IMR-90 (cell line): ENCODE measurements around the gene ITIH4. TPM values are rescaled to one million over a fixed set of nuclear protein-coding genes. Genes with fewer than 3 reads are reported as not detected.
A peak's percentile ranks its signal among the peaks of the same experiment; 100 is the strongest.

Experiments used
- ATAC-seq: fragments of 200-7000 bp; cut with Tn5 transposase; 2 replicates; pipeline ENCODE4 v1.9.1; 2020; ENCODE audit warnings: low read depth, mild to moderate bottlenecking, moderate library complexity
- BruUV-seq: library from RNA; stranded (reverse); fragments of 400-500 nt; replicated peaks from 2 replicates; lab custom pipeline; 2021; lab: Mats Ljungman, UMichigan
- CTCF ChIA-PET: fragments of 300-600 bp; formaldehyde crosslinking; extraction: SDS; loops from one replicate; lab custom pipeline; 2021; ENCODE audit warnings: antibody characterized with exemption; lab: Yijun Ruan, JAX
- POLR2A ChIA-PET: fragments of 300-600 bp; sonication (Branson Sonifier 250); formaldehyde crosslinking; loops from one replicate; lab custom pipeline; 2022; ENCODE audit warnings: antibody characterized with exemption; ENCODE audit not compliant: unreplicated experiment; lab: Charles Lee
- DNase-seq: peaks from one replicate; pipeline ENCODE4 v3.0.0; 2013
- H2AFZ ChIP-seq: replicated peaks from 2 replicates; pipeline ENCODE3; 2013; ENCODE audit warnings: low read length, mild to moderate bottlenecking; ENCODE audit not compliant: poor library complexity
- H2AK5ac ChIP-seq: 2 replicates; pipeline ENCODE4 v1.6.1; 2013; ENCODE audit warnings: low read depth, low read length, inconsistent platforms
- H2AK9ac ChIP-seq: replicated peaks from 2 replicates; pipeline ENCODE3; 2013; ENCODE audit warnings: mild to moderate bottlenecking, low read depth, low read length, moderate library complexity; ENCODE audit not compliant: poor library complexity
- H2BK120ac ChIP-seq: 2 replicates; pipeline ENCODE4 v1.6.1; 2013; ENCODE audit warnings: low read depth, low read length, inconsistent platforms
- H2BK15ac ChIP-seq: 3 replicates; pipeline ENCODE4 v1.6.1; 2013; ENCODE audit warnings: low read depth, low read length, inconsistent platforms
- H2BK20ac ChIP-seq: 2 replicates; pipeline ENCODE4 v1.6.1; 2013; ENCODE audit warnings: low read depth, mild to moderate bottlenecking, inconsistent platforms, low read length, moderate library complexity
- H2BK5ac ChIP-seq: 2 replicates; pipeline ENCODE4 v1.6.1; 2013; ENCODE audit warnings: mild to moderate bottlenecking, low read depth, low read length, inconsistent platforms; ENCODE audit not compliant: poor library complexity, severe bottlenecking
- H3K14ac ChIP-seq: replicated peaks from 2 replicates; pipeline ENCODE4 v1.6.1; 2013; ENCODE audit warnings: low read depth, low read length, inconsistent platforms
- H3K18ac ChIP-seq: 2 replicates; pipeline ENCODE4 v1.6.1; 2013; ENCODE audit warnings: low read depth, low read length, control low read depth
- H3K23ac ChIP-seq: 2 replicates; pipeline ENCODE4 v1.6.1; 2013; ENCODE audit warnings: low read depth, low read length, inconsistent platforms
- H3K27ac ChIP-seq: 2 replicates; pipeline ENCODE4 v1.5.1; 2013; ENCODE audit warnings: mild to moderate bottlenecking, control low read depth, low read length; ENCODE audit not compliant: insufficient read depth
- H3K27me3 ChIP-seq: 2 replicates; pipeline ENCODE4 v1.6.1; 2013; ENCODE audit warnings: low read length; ENCODE audit not compliant: control insufficient read depth, insufficient read depth
- H3K36me3 ChIP-seq: 2 replicates; pipeline ENCODE4 v1.6.1; 2013; ENCODE audit warnings: low read length, mixed read lengths; ENCODE audit not compliant: control insufficient read depth, insufficient read depth
- H3K4ac ChIP-seq: 2 replicates; pipeline ENCODE4 v1.6.1; 2013; ENCODE audit warnings: low read depth, low read length, inconsistent platforms
- H3K4me1 ChIP-seq: 2 replicates; pipeline ENCODE4 v1.6.1; 2013; ENCODE audit warnings: low read length, mixed read lengths; ENCODE audit not compliant: control insufficient read depth, insufficient read depth
- H3K4me2 ChIP-seq: 2 replicates; pipeline ENCODE4 v1.6.1; 2013; ENCODE audit warnings: low read depth, mild to moderate bottlenecking, control low read depth, low read length, moderate library complexity
- H3K4me3 ChIP-seq: 2 replicates; pipeline ENCODE4 v1.5.1; 2013; ENCODE audit warnings: low read depth, mild to moderate bottlenecking, control low read depth, low read length, moderate library complexity; ENCODE audit not compliant: insufficient read depth
- H3K56ac ChIP-seq: 2 replicates; pipeline ENCODE4 v1.6.1; 2013; ENCODE audit warnings: low read length, inconsistent platforms; ENCODE audit not compliant: insufficient read depth; ENCODE audit errors: extremely low read depth
- H3K79me1 ChIP-seq, 2 experiments: 2 replicates each; pipeline ENCODE4 v1.6.1; 2013; ENCODE audit warnings: low read length in 2 of 2, inconsistent platforms in 1 of 2, low read depth in 1 of 2
- H3K9ac ChIP-seq: 2 replicates; pipeline ENCODE4 v1.6.1; 2013; ENCODE audit warnings: low read depth, low read length, control low read depth
- H3K9me1 ChIP-seq: 2 replicates; pipeline ENCODE4 v1.6.1; 2013; ENCODE audit warnings: low read length, inconsistent platforms; ENCODE audit not compliant: insufficient read depth
- H3K9me3 ChIP-seq: 2 replicates; pipeline ENCODE4 v1.6.1; 2013; ENCODE audit warnings: low read length; ENCODE audit not compliant: control insufficient read depth, insufficient read depth
- H4K20me1 ChIP-seq: 2 replicates; pipeline ENCODE4 v1.6.1; 2013; ENCODE audit warnings: low read length, inconsistent platforms; ENCODE audit not compliant: insufficient read depth
- H4K5ac ChIP-seq: 2 replicates; pipeline ENCODE4 v1.6.1; 2013; ENCODE audit warnings: mild to moderate bottlenecking, low read depth, low read length, control low read depth
- H4K8ac ChIP-seq, 2 experiments: 2 replicates each; pipeline ENCODE4 v1.6.1; 2013; ENCODE audit warnings: low read depth in 2 of 2, low read length in 2 of 2, control low read depth in 1 of 2, inconsistent platforms in 1 of 2
- H4K91ac ChIP-seq: 2 replicates; pipeline ENCODE4 v1.6.1; 2013; ENCODE audit warnings: low read depth, low read length, inconsistent platforms; ENCODE audit not compliant: insufficient read depth
- CEBPB ChIP-seq: IDR thresholded peaks from 2 replicates; pipeline ENCODE4 v1.6.1; 2012; ENCODE audit warnings: low read depth, low read length, improper control_type of control experiment
- MXI1 ChIP-seq: IDR thresholded peaks from 2 replicates; pipeline ENCODE4 v1.6.1; 2012; ENCODE audit warnings: low read depth, mild to moderate bottlenecking, low read length, moderate library complexity, borderline replicate concordance
- POLR2A ChIP-seq: IDR thresholded peaks from 2 replicates; pipeline ENCODE4 v1.6.1; 2012; ENCODE audit warnings: mild to moderate bottlenecking, low read depth, low read length
- WGBS, 2 experiments: methylation state at CpG; one replicate each; pipeline versions ENCODE4 v1.1.5 to v1.1.7; 2013; ENCODE audit warnings: missing lambda C conversion rate in 2 of 2; ENCODE audit not compliant: insufficient read length in 1 of 2; ENCODE audit errors: extremely low coverage in 2 of 2; 5-methylcytosine and 5-hydroxymethylcytosine counted together
- dilution Hi-C: fragments of 300-500 bp; cut with HindIII; formaldehyde crosslinking; loops from one replicate; pipeline ENCODE4 v1.14.3; 2018; ENCODE audit warnings: low sequenced_read_pairs; ENCODE audit not compliant: unreplicated experiment
- in situ Hi-C: fragments of 300-500 bp; cut with MboI; formaldehyde crosslinking; loops from 3 replicates; pipeline ENCODE4 v1.14.3; 2019; ENCODE audit warnings: low sequenced_read_pairs, inconsistent platforms, mixed read lengths
- intact Hi-C: fragments of 100-400 bp; cut with micrococcal nuclease; formaldehyde crosslinking; loops from 2 replicates; pipeline ENCODE4 v1.10.0; 2022
- polyA plus RNA-seq, 3 experiments: library from polyadenylated mRNA; depleted of rRNA; stranded (reverse); fragments of >200 nt; gene quantifications; 2 replicates each; pipeline ENCODE4 v1.2.3, GENCODE V29; 2012; ENCODE audit warnings: low replicate concordance in 1 of 3
- total RNA-seq: library from RNA; depleted of rRNA; stranded (reverse); fragments of >200 nt; gene quantifications from 2 replicates; pipeline ENCODE4 v1.2.3, GENCODE V29; 2012

The ITIH4 gene
- total and polyA plus RNA-seq, 2 of the 4 experiments (the other 2 are of a cell fraction): 0.26 to 0.36 TPM

- H2BK120ac ChIP-seq: no peak within 1 kb of the TSS
- peak within 1 kb of the TSS; percentile 81 for H4K91ac ChIP-seq
- peak within 1 kb of the TSS; percentile 90 for H4K5ac ChIP-seq
- H3K23ac ChIP-seq: peak within 1 kb of the TSS; percentile 91
- peak; percentile 100 for ATAC-seq
- H3K4ac ChIP-seq: peak within 1 kb of the TSS; percentile 86
- POLR2A ChIA-PET: no interaction called here
- H3K27ac ChIP-seq: peak within 1 kb of the TSS; percentile 80
- peak within 1 kb of the TSS; percentile 71 for H3K4me3 ChIP-seq
- peak within 1 kb of the TSS; percentile 69 for H2BK5ac ChIP-seq
- peak within 1 kb of the TSS; percentile 96 for H2AFZ ChIP-seq
- H2BK20ac ChIP-seq: no peak within 1 kb of the TSS
- TF ChIP-seq POLR2A: peak; percentile 70; the same call in 1 of the 2 replicates
- TF ChIP-seq MXI1: peak; percentile 83; the same call in 1 of the 2 replicates
- TF ChIP-seq CEBPB: no peak
- BruUV-seq: no TSS peak
- H3K9ac ChIP-seq: peak within 1 kb of the TSS; percentile 97
- 0% methylated on average over 40 of the region's 67 CpGs; no CpG with 5 or more reads in 1 of the 2 experiments for WGBS, 2 experiments
- DNase-seq: peak; percentile 85
- H3K4me2 ChIP-seq: peak within 1 kb of the TSS; percentile 96
- peak within 1 kb of the TSS; percentile 95 for H3K14ac ChIP-seq
- peaks cover 13 to 23% of the 10 kb centered on the region in 2 experiments for H3K79me1 ChIP-seq
- H3K9me3 ChIP-seq: no peaks in the 10 kb centered on the region
- no peaks in the 10 kb centered on the region for H3K4me1 ChIP-seq
- in situ Hi-C loops: no loop called here
- H4K8ac ChIP-seq: peak within 1 kb of the TSS; percentile 97 to 100
- H2AK5ac ChIP-seq: no peak within 1 kb of the TSS
- H3K36me3 ChIP-seq: peaks cover 6% of the 10 kb centered on the region
- CTCF ChIA-PET: interaction anchor here (0.5 to 1.2 kb wide), 2 partner anchors 12 to 51 kb away, joined by 3 read pairs; no protein-coding TSS in a partner anchor
- H4K20me1 ChIP-seq: no peaks in the 10 kb centered on the region
- peaks cover 4% of the 10 kb centered on the region for H3K9me1 ChIP-seq
- peak within 1 kb of the TSS; percentile 83 for H2AK9ac ChIP-seq
- H2BK15ac ChIP-seq: no peak within 1 kb of the TSS
- intact Hi-C loops: loop anchor here (2.0 kb wide), 1 partner anchor 164 kb away; no protein-coding TSS in a partner anchor
- H3K56ac ChIP-seq: peak within 1 kb of the TSS; percentile 92
- H3K18ac ChIP-seq: peak within 1 kb of the TSS; percentile 66; the same call in 1 of the 2 replicates
- dilution Hi-C loops: no loop called here
- peaks cover 4% of the 10 kb centered on the region; the same call in 1 of the 2 replicates for H3K27me3 ChIP-seq
Measured at GRCh38 chr3:52770496-52771333, 59.8 kb downstream of the ITIH4 start, which contains the start of gene NEK4. TSS of gene NEK4 (minus strand) at chr3:52770940. CDS start at chr3:52770746, 194 bp downstream.
